Large intestine (tissue), 3 donors: Measurements from ENCODE around the gene METTL25B. TPM values are rescaled to one million over a fixed set of nuclear protein-coding genes. Genes with fewer than 3 reads are reported as not detected.

Source experiments
- DNase-seq, 2 donors: peaks; one replicate each; pipeline versions ENCODE4 v3.0.0 to v3.0.0-alpha.2; 2013
- H3K27ac ChIP-seq: one replicate; pipeline ENCODE4 v1.5.1; 2013; ENCODE audit warnings: low read length
- H3K27me3 ChIP-seq: 2 replicates; pipeline ENCODE4 v1.6.1; 2013; ENCODE audit warnings: low read length; ENCODE audit not compliant: control insufficient read depth, insufficient read depth
- H3K36me3 ChIP-seq: 2 replicates; pipeline ENCODE4 v1.6.1; 2013; ENCODE audit warnings: low read length; ENCODE audit not compliant: control insufficient read depth, insufficient read depth
- H3K4me1 ChIP-seq: one replicate; pipeline ENCODE4 v1.6.1; 2013; ENCODE audit warnings: low read length; ENCODE audit not compliant: control insufficient read depth, insufficient read depth
- H3K4me3 ChIP-seq: one replicate; pipeline ENCODE4 v1.5.1; 2013; ENCODE audit warnings: low read length
- H3K9me3 ChIP-seq: one replicate; pipeline ENCODE4 v1.6.1; 2013; ENCODE audit warnings: mild to moderate bottlenecking, low read depth, low read length, moderate library complexity; ENCODE audit not compliant: control insufficient read depth
- WGBS: methylation state at CpG from one replicate; pipeline ENCODE4 v1.1.5; 2013; ENCODE audit warnings: low lambda C conversion rate; ENCODE audit not compliant: insufficient coverage; 5-methylcytosine and 5-hydroxymethylcytosine counted together
- polyA plus RNA-seq: library from polyadenylated mRNA; unstranded; fragments of 120-200 nt; gene quantifications from one replicate; pipeline ENCODE4 v1.2.1, GENCODE V29; 2013

METTL25B gene
- polyA plus RNA-seq, 1 donor, result 59.3 TPM

DNA sequence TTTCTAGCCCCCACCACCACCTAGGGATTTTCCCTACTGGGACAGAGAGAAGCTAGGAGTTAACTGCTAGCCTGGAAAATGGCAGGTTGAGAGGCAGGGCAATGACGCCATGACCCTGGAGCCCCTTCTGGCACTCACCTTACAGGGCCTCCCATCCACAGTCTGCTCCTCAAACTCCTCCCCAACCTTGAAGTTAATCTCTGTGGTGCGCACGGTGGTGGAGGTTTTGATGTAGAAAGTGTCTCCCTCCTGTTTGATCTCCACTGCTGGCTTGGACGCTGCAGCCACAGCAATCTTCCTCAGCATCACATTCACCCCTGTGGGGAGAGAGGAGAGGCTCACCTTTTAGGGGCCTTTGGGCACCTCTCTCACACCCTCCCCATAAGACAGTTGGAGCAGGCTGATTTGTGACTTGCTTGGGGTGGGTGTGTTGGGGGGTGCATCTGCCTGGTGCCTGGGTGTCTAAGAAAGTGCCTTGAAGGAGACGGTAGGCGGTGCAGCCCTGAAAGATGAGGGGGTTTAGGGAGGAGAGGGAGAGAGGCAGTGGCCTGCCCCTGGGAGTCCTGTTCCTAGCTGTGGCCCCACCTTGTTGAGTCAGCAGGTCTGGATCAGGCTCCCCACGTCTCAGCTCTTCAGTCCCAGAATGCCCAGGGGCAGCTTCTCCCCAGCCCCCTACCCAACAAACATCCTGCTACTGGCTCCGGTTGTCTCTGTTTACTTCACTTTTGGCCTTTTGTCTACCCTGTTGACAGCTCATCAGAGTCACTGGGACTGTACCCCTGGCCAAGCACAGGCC is 27.3 kb upstream of the METTL25B start:
- Histone ChIP-seq H3K36me3 (no peaks in the 10 kb centered on the region), H3K4me3 (no peak overlapping the region), H3K27me3 (peaks cover 25% of the 10 kb centered on the region), H3K9me3 (peaks cover 3% of the 10 kb centered on the region), H3K4me1 (peaks cover 23% of the 10 kb centered on the region), H3K27ac (no peak overlapping the region)
- 80% methylated on average over 1 of the region's 8 CpGs for WGBS
- no peak for DNase-seq

DNA sequence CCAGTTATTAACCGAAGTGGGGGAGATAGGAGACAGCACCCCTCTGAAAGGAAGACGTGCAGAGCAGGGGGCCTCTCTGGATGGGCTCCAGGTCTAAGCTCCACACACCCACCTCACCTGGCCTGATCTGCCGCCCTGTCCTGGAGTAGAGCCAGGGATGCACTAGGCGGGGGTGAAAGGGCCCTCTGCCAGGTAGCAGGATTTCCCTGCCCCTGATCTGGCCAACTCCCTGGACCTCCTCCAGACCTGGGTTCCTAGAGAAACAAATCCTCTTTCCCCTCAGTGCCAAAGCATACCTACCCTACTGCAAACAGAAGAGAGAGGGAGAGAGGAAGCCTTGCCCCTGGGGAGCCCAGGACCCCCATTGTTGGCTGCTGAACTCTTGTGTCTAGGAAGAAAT is 24.9 kb upstream of the METTL25B start:
- no CpG with 5 or more reads among the region's 4 CpGs for WGBS
- Histone ChIP-seq H3K4me1 (peaks cover 40% of the 10 kb centered on the region), H3K4me3 (no peak overlapping the region), H3K27me3 (peaks cover 30% of the 10 kb centered on the region), H3K9me3 (peaks cover 3% of the 10 kb centered on the region), H3K27ac (no peak overlapping the region), H3K36me3 (no peaks in the 10 kb centered on the region)
- no peak for DNase-seq

DNA sequence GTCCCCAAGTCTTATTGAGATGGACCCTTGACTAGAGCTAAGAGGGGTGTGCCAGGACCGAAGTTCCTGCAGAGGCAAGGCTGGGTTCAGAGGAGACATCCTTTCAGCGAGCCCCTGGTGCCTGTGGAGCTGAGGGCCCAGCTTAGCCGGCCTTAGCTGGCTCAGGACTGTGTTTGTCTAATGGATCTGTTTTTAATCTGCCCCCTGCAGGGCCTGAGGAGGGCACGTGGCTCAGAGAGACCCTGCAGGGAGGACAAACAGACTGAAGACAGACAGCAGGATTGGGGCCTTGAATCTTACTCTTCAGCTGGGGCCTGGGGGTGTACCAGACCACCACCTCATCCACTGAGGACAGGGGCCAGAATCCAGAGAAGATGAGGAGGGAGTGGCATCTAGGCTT is 24.5 kb upstream of the METTL25B start:
- Histone ChIP-seq H3K4me1 (peaks cover 42% of the 10 kb centered on the region), H3K9me3 (peaks cover 3% of the 10 kb centered on the region), H3K4me3 (no peak overlapping the region), H3K36me3 (no peaks in the 10 kb centered on the region), H3K27me3 (peaks cover 30% of the 10 kb centered on the region), H3K27ac (no peak overlapping the region)
- no CpG with 5 or more reads among the region's 4 CpGs for WGBS
- no peak for DNase-seq

DNA sequence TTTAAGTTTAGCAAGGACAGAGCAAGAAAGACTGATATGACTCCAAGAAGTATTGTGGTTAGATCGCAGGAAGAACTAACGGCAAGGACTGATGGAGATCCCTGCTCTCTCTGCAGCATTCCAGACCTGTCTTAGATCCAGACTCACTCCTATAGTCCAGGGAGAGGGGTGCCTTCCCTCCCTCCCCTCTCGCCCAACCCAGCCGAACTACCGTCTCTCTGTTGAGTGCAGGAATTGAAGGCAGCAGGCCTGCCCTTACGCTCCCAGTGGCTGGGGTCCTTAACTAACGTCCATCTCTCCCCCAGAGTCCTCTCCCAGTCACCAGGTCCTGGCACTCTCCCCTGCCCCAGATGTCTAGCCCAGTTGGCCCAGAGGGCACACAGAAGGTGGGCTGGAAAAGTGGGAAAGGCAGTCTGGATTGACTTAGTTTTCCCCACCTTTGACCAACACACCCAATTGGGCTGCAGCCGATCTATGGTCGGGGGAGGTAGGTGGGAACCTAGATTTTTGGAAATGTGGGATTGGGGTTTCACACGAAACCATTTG is 24.0 kb upstream of the METTL25B start:
- Histone ChIP-seq H3K4me1 (peaks cover 42% of the 10 kb centered on the region), H3K27ac (no peak overlapping the region), H3K9me3 (peaks cover 3% of the 10 kb centered on the region), H3K4me3 (no peak overlapping the region), H3K36me3 (no peaks in the 10 kb centered on the region), H3K27me3 (peaks cover 30% of the 10 kb centered on the region)
- no peak for DNase-seq
- WGBS, result no CpG with 5 or more reads among the region's 10 CpGs

DNA sequence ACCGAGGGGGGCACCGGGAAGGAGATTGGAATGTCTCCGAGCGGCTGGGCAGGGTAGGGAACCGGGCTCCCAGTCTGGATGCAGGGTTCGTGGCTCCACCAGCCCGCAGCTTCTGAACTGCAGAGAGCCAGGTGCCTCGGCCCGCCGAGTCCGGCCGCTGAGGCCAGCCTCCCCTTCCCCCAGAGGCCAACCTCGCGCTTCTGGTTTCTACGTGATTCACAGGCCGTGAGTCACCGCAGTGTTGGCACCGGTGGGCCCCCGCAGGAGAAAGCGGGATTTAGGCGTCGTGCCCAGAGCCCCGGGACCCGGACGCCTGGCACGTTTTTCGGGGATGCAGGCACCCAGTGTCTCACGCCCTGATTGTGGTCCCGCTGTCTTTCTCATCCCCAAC is 23.3 kb upstream of the METTL25B start:
- peak overlapping the region; percentile 39 for H3K4me3 ChIP-seq
- H3K27me3 ChIP-seq, result peaks cover 30% of the 10 kb centered on the region
- H3K9me3 ChIP-seq, result peaks cover 3% of the 10 kb centered on the region
- no CpG with 5 or more reads among the region's 29 CpGs for WGBS
- H3K36me3 ChIP-seq, result no peaks in the 10 kb centered on the region
- H3K4me1 ChIP-seq, result peaks cover 42% of the 10 kb centered on the region
- DNase-seq, result no peak
- no peak overlapping the region for H3K27ac ChIP-seq

DNA sequence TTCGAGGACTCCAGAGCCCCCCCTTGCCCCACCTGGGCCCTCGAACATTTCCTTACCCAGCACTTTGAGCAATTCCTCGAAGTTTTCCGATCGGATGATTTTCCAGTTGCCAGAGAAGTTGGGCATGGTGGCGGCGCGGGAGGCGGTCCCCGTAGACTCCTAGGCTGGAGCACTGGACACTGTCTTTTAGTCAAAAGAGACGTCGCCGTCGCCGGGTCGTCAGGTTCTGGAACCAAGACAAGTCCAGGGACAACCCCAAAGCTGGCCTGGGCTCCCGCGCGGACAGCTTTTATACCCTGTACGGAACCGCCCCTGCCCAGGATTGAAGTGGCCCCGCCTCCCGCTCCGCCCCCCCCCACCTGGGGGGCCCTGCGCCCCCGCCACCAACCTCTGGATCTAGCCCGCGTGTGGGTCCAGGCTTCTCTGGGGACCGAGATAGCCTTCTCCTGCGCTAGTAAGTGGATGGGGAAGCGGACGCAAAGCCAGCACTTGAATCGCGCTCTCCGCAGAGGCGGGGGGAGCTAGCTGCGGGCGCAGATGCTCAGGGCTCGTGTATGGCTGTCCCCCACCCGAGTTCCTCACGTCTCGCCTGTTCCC is 22.9 kb upstream of the METTL25B start, which contains the start of gene CRABP2:
CRABP2 (minus strand) TSS at position 263 of the 597 bp plus-strand sequence; CDS start at position 126, 137 bp downstream.
- peak within 1 kb of the TSS; percentile 39 for H3K4me3 ChIP-seq
- peaks cover 44% of the 10 kb centered on the region for H3K4me1 ChIP-seq
- H3K27me3 ChIP-seq, result peaks cover 30% of the 10 kb centered on the region
- peak within 1 kb of the TSS; percentile 2 for H3K27ac ChIP-seq
- no peak for DNase-seq
- H3K36me3 ChIP-seq, result no peaks in the 10 kb centered on the region
- WGBS, result no CpG with 5 or more reads among the region's 42 CpGs
- peaks cover 3% of the 10 kb centered on the region for H3K9me3 ChIP-seq

DNA sequence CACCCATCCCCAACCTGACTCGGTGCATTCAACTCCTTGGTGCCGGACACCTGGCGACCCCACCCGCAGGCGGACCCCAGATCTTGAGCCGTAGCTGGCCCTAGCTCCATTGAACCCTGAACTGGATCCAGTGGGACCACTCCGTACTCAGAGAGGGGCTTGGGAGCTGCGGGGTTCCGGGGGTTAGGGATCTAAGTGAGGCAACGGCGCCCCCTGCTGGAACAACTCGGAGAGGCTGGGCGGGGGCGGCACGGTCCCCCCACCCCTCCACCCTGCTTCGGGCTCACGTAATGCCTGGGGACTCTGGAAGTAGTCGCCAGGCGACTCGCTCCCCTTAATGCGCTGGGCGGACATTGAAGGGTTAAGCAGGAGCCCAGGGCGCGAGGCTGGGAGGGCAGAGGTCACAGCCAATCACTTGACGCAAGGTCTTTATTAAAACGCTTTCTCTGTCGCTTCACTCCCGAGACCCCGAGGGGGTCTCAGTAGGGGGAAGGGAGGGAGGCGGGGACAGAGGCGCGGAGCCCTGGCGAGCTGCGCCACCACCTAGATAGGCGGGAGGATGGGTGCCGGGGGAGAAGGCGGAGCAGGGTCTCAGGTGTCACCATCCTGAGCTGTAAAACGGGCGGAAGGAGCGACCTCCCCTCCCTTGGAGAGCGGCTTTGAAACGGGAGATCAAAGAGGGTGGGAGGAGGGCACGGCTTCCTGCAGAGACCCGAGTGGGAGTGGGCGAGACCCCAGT is 22.2 kb upstream of the METTL25B start:
- Histone ChIP-seq H3K9me3 (peaks cover 3% of the 10 kb centered on the region), H3K27me3 (peaks cover 30% of the 10 kb centered on the region), H3K27ac (peak overlapping the region; percentile 2), H3K4me3 (peak overlapping the region; percentile 39), H3K36me3 (no peaks in the 10 kb centered on the region), H3K4me1 (peaks cover 44% of the 10 kb centered on the region)
- DNase-seq, result peak in 1 of 2 donors; percentile 67
- WGBS, result no CpG with 5 or more reads among the region's 45 CpGs

DNA sequence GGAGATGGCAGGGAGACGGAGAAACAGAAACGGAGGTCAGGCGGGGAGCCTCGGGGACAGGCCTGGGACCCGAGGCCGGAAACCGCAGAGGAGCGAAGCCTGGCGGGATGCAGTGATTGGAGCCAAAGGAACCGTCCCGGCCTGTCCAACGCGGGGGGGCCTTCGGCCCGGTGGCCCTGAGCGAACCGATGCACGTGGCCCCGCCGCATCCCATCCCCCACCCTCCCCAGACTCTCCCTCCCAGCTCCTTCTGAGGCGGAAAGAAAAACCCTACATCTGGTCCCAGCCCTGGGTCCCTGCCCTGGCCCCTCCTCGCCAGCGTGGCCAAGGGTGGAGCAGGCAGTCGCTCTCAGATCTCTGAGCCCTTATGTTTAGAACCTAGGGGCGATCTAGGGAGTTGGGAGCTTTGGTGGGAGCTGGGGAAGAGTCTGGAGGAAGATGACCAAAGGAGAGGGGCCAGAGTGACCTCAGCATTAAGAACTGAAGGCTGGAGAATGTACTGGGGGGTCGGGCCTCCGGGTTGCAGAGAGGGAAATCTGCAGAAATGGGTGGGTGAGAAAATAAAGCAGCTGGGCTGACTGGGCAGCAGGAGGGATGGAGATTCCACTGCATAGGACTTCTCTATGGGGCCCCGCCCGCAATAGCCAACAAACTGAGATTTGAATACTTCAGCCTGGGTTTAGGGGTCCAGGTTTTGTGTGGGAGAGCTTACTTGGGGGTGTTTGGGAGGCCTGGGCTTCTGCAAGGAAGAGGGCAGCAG is 21.4 kb upstream of the METTL25B start:
- H3K27ac ChIP-seq, result peak overlapping the region; percentile 8
- peak in 1 of 2 donors; percentile 63 for DNase-seq
- H3K4me3 ChIP-seq, result peak overlapping the region; percentile 39
- no CpG with 5 or more reads among the region's 29 CpGs for WGBS
- H3K4me1 ChIP-seq, result peaks cover 44% of the 10 kb centered on the region
- peaks cover 30% of the 10 kb centered on the region for H3K27me3 ChIP-seq
- no peaks in the 10 kb centered on the region for H3K36me3 ChIP-seq
- H3K9me3 ChIP-seq, result peaks cover 3% of the 10 kb centered on the region

DNA sequence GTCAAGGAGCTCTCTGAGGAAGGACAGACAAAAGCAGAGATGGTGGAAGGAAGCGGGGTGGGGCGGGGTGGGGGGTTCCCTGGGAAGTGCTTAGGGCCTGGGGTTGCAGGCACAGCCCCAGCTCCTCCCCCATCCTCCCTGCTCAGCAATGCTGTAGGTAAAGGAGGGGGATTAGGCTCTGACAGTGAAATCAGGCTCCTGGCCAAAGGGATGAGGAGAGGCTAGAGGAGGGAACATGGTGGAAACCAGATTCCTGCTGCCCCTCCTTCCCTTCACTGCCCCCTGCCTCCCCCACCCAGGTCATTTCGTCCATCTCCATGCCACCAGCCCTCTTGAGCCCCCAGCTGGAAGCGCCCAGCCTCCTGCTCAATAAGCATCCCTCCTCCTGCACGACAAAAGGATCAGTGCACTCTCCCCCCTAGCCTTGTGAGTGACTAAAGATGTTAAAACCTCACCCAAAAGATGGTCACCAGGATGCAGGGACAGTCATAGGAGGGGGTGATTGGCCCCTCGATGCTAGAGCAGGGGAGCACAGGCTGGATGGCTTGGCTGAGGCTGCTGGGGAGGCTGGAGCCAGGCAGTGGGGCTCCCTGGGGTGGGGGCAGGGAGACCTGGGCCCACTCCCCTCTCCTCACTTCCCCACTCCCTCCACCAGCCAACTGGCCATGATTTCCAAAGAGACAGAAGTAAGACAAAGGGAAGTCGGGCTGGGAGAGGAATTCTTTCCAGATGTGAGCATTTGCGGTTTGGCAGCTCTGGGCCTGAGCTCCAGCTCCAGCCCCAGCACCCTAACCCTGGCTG is 20.7 kb upstream of the METTL25B start:
- Histone ChIP-seq H3K36me3 (no peaks in the 10 kb centered on the region), H3K4me3 (no peak overlapping the region), H3K4me1 (peaks cover 44% of the 10 kb centered on the region), H3K9me3 (peaks cover 3% of the 10 kb centered on the region), H3K27me3 (peaks cover 30% of the 10 kb centered on the region), H3K27ac (peak overlapping the region; percentile 12)
- no CpG with 5 or more reads among the region's 8 CpGs for WGBS
- no peak for DNase-seq
